Fibroblast of lung (primary cell): ENCODE measurements around the gene TSHZ3. TPM values are rescaled to one million over a fixed set of nuclear protein-coding genes. Genes with fewer than 3 reads are reported as not detected.

Source experiments
- DNase-seq, 2 donors: peaks; one replicate each; pipeline versions ENCODE4 v3.0.0 to v3.0.0-alpha.2; 2010; ENCODE audit warnings: low read depth in 2 of 2
- H2AFZ ChIP-seq: 2 replicates; pipeline ENCODE4 v1.5.1; 2012; ENCODE audit warnings: low read length, control low read depth, inconsistent platforms
- H3K27ac ChIP-seq: 2 replicates; pipeline ENCODE4 v1.5.1; 2011; ENCODE audit warnings: low read length, control low read depth; ENCODE audit not compliant: insufficient read depth
- H3K27me3 ChIP-seq: 2 replicates; pipeline ENCODE4 v1.5.1; 2011; ENCODE audit warnings: mild to moderate bottlenecking, low read length; ENCODE audit not compliant: control insufficient read depth, insufficient read depth
- H3K36me3 ChIP-seq: 2 replicates; pipeline ENCODE4 v1.5.1; 2011; ENCODE audit warnings: low read length; ENCODE audit not compliant: control insufficient read depth, insufficient read depth
- H3K4me1 ChIP-seq: 2 replicates; pipeline ENCODE4 v1.5.1; 2011; ENCODE audit warnings: low read length; ENCODE audit not compliant: control insufficient read depth, insufficient read depth; ENCODE audit errors: extremely low read depth
- H3K4me2 ChIP-seq: 2 replicates; pipeline ENCODE4 v1.5.1; 2011; ENCODE audit warnings: low read length, control low read depth; ENCODE audit not compliant: insufficient read depth; ENCODE audit errors: extremely low read depth
- H3K4me3 ChIP-seq, 4 experiments: fragments of 200-600 bp in 1 of 4; sonication (generic) in 1 of 4; replicated peaks in 1 of 4; 2 replicates each; pipeline ENCODE4 v1.5.1; 2011 to 2016; ENCODE audit warnings: low read length in 4 of 4, low read depth in 3 of 4, mild to moderate bottlenecking in 3 of 4, control low read depth in 2 of 4, inconsistent platforms in 1 of 4, mixed read lengths in 1 of 4; ENCODE audit not compliant: insufficient read depth in 1 of 4; ENCODE audit errors: control extremely low read depth in 1 of 4
- H3K79me2 ChIP-seq: 2 replicates; pipeline ENCODE4 v1.5.1; 2012; ENCODE audit warnings: mild to moderate bottlenecking, low read length, inconsistent platforms; ENCODE audit not compliant: control insufficient read depth, insufficient read depth
- H3K9ac ChIP-seq: 2 replicates; pipeline ENCODE4 v1.5.1; 2011; ENCODE audit warnings: mild to moderate bottlenecking, low read length, control low read depth; ENCODE audit not compliant: insufficient read depth
- H3K9me3 ChIP-seq: 2 replicates; pipeline ENCODE4 v1.5.1; 2012; ENCODE audit warnings: low read depth, low read length; ENCODE audit not compliant: control insufficient read depth, insufficient read depth
- H4K20me1 ChIP-seq: 2 replicates; pipeline ENCODE4 v1.5.1; 2011; ENCODE audit warnings: low read length; ENCODE audit not compliant: control insufficient read depth, insufficient read depth; ENCODE audit errors: extremely low read depth
- CTCF ChIP-seq, 2 donors: IDR thresholded peaks in 1 of 2; conservative IDR thresholded peaks in 1 of 2; 1 replicate in 1 of 2; 2 replicates in 1 of 2; pipeline ENCODE4 v1.5.1; 2011 to 2012; ENCODE audit warnings: low read length in 2 of 2, control low read depth in 1 of 2, inconsistent platforms in 1 of 2, low read depth in 1 of 2, mild to moderate bottlenecking in 1 of 2
- EZH2 ChIP-seq: IDR thresholded peaks from 2 replicates; pipeline ENCODE4 v1.5.1; 2012; ENCODE audit warnings: low read length, control low read depth, mild to moderate bottlenecking; ENCODE audit errors: missing control alignments
- polyA plus RNA-seq, 2 donors: library from polyadenylated mRNA; depleted of rRNA in 1 of 2; stranded (reverse) in 1 of 2; unstranded in 1 of 2; fragments of >200 nt; gene quantifications; 2 replicates each; pipeline ENCODE4 v1.2.1, GENCODE V29; 2011 to 2012; ENCODE audit warnings: missing spikeins in 1 of 2
- total RNA-seq: library from RNA; depleted of rRNA; stranded (reverse); fragments of >200 nt; gene quantifications from 2 replicates; pipeline ENCODE4 v1.2.1, GENCODE V29; 2014

Gene TSHZ3
- total and polyA plus RNA-seq, 2 donors (not counting 1 experiment from before 2014, with no cell fraction given) = 7.0 to 17.3 TPM

DNA sequence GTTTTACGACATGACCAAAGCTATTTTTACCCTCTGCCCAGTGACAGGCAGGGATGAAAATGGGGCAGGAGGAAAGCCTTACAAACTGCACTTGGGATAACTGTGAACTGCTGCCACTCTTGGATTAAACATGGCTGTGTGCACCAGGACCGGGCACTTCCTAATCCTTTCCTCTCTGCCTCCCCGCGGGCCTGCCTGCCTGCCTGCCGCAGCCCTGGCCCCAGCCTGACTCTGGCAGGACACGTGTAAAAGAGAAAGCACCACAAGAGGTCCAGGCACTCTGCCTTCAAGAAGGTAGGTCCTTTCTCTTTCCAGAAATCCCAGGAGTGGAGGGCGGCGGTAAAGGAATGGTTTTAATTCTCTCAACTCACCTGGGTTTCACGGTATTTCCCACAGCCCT, 4.8 kb downstream of the TSHZ3 start:
- Histone ChIP-seq H3K27ac (no peak overlapping the region), H3K4me1 (peaks cover 13% of the 10 kb centered on the region), H3K9me3 (no peaks in the 10 kb centered on the region), H4K20me1 (no peaks in the 10 kb centered on the region), H3K79me2 (peaks cover 69% of the 10 kb centered on the region), H2AFZ (no peak overlapping the region), H3K9ac (no peak overlapping the region), H3K27me3 (no peaks in the 10 kb centered on the region), H3K36me3 (no peaks in the 10 kb centered on the region), H3K4me2 (peak overlapping the region; percentile 6), H3K4me3 (peak overlapping the region in 1 of 4 experiments; percentile 18)
- DNase-seq = no peak
- TF ChIP-seq CTCF (conservative IDR thresholded peaks at IDR 0.05 in 1 of 2, IDR thresholded peaks at IDR 0.05 in 1 of 2; ENCODE audit: low read depth in 1 of 2, low read length in 2 of 2) = no peak
- no peak for TF ChIP-seq EZH2

DNA sequence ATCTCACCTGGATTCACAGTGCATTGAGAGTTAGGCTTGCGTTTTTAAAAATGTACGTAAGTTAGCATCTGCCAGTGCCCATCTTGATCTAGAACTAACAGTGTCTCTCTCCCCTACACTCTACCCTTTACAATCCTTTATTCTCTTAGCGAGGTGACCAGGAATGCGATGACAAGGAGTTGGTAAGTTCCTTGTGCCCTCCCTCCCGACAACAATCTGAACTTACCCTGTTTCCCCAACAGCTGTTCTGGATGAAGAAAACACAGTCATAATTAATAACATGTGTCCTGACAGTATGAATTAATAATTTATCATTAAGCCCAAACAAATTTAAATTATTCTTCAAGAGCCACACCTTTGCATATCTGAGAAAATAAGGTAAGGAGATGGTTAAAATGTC, 6.3 kb downstream of the TSHZ3 start:
- H3K9ac ChIP-seq = no peak overlapping the region
- no peaks in the 10 kb centered on the region for H3K27me3 ChIP-seq
- no peaks in the 10 kb centered on the region for H4K20me1 ChIP-seq
- no peak overlapping the region for H3K4me2 ChIP-seq
- no peak overlapping the region for H3K4me3 ChIP-seq
- H2AFZ ChIP-seq = no peak overlapping the region
- no peaks in the 10 kb centered on the region for H3K36me3 ChIP-seq
- TF ChIP-seq CTCF (conservative IDR thresholded peaks at IDR 0.05 in 1 of 2, IDR thresholded peaks at IDR 0.05 in 1 of 2; ENCODE audit: low read depth in 1 of 2, low read length in 2 of 2) (no peak), EZH2 (no peak)
- no peak for DNase-seq
- no peaks in the 10 kb centered on the region for H3K9me3 ChIP-seq
- no peak overlapping the region for H3K27ac ChIP-seq
- peaks cover 64% of the 10 kb centered on the region for H3K79me2 ChIP-seq
- H3K4me1 ChIP-seq = peaks cover 20% of the 10 kb centered on the region

DNA sequence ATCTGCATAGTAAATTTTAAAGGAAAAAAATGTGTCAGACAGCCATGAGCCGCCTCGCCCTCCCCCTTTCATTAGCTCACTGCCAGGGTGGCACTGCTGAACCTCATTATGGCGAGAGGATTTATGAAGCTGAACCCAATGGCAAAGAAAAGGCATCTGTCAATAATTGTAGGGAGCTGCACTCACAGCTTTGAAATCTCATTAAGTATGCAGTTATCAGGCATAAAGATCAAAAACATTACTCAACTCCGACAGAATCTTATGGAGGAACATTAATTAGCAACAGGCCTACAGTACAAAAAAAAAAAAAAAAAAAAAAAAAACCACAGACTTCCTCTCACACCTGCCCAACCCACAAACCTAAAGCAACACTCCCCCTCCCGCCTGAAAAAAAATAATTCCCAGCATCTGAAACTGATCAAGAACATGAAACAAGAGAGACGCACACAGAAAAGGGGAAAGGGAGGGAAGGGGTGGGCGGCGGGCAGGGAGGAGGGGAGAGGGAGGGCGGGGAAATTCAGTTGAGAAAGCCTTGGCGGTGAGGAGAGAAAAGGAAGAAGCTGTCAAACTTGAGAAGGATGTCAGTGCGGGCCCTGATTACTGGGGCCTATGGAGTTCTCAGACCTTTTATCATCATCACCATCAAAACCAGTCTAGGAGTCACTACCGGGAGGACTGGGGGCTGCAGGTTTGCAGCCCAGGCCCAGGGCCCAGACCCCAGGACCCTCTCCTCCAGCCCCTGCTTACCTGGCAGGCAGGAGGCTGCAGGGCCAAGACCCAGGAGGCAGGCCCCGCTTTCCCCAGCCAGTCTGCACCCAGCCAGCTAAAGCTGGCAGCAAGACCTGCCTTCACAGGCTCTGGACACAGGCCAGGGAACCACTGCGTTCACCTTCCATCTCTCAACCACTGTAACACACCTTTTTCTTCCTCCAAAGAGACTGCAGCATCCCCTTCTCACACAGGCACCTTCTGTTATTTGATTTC, 8.9 kb downstream of the TSHZ3 start:
- Histone ChIP-seq H3K4me3 (peak overlapping the region in 1 of 4 experiments; percentile 19), H3K9me3 (no peaks in the 10 kb centered on the region), H3K9ac (no peak overlapping the region), H3K4me1 (peaks cover 20% of the 10 kb centered on the region), H3K4me2 (peak overlapping the region; percentile 77), H3K27me3 (no peaks in the 10 kb centered on the region), H3K79me2 (peaks cover 62% of the 10 kb centered on the region), H3K27ac (peak overlapping the region; percentile 34), H2AFZ (no peak overlapping the region), H4K20me1 (no peaks in the 10 kb centered on the region), H3K36me3 (no peaks in the 10 kb centered on the region)
- peak; percentile 59 to 89 for DNase-seq
- TF ChIP-seq EZH2 = no peak
- TF ChIP-seq CTCF (conservative IDR thresholded peaks at IDR 0.05 in 1 of 2, IDR thresholded peaks at IDR 0.05 in 1 of 2; ENCODE audit: low read depth in 1 of 2, low read length in 2 of 2) = no peak
